Endothelial cell of umbilical vein (primary cell): ENCODE results near the gene LRSAM1. TPM values are rescaled to one million over a fixed set of nuclear protein-coding genes. Genes with fewer than 3 reads are reported as not detected.

Source experiments
- BruUV-seq: library from RNA; stranded (reverse); fragments of 400-500 nt; replicated peaks from 2 replicates; lab custom pipeline; 2021; lab: Mats Ljungman, UMichigan
- CTCF ChIA-PET: fragments of 300-600, 350-600 bp; sonication (Branson Sonifier 250); formaldehyde crosslinking; loops from one replicate; lab custom pipeline; 2021; ENCODE audit warnings: antibody characterized with exemption, inconsistent platforms; lab: Charles Lee
- POLR2A ChIA-PET: fragments of 300-600, 350-600 bp; sonication (Branson Sonifier 250); formaldehyde crosslinking; loops from one replicate; lab custom pipeline; 2021; ENCODE audit warnings: antibody characterized with exemption, inconsistent platforms; lab: Charles Lee
- DNase-seq: peaks from one replicate; pipeline ENCODE4 v3.0.0-alpha.2; 2011; ENCODE audit warnings: low read depth, low spot score
- FAIRE-seq: peaks from 2 replicates; lab custom pipeline; 2011; peaks lifted over from hg19 to GRCh38; lab: Jason Lieb, UNC
- H2AFZ ChIP-seq: 2 replicates; pipeline ENCODE4 v1.6.0; 2012; ENCODE audit warnings: low read depth, low read length, control low read depth, inconsistent platforms
- H3K27ac ChIP-seq: 2 replicates; pipeline ENCODE4 v1.5.1; 2011; ENCODE audit warnings: low read depth, mild to moderate bottlenecking, control low read depth, low read length, moderate library complexity; ENCODE audit not compliant: insufficient read depth
- H3K27me3 ChIP-seq, 2 experiments: 2 replicates each; pipeline versions ENCODE4 v1.6.0 to v1.6.1; 2011; ENCODE audit warnings: low read length in 2 of 2, mixed read lengths in 1 of 2; ENCODE audit not compliant: control insufficient read depth in 2 of 2, insufficient read depth in 2 of 2
- H3K36me3 ChIP-seq, 2 experiments: 2 replicates in 1 of 2; 3 replicates in 1 of 2; pipeline ENCODE4 v1.5.1; 2011; ENCODE audit warnings: low read length in 2 of 2, mild to moderate bottlenecking in 1 of 2, moderate library complexity in 1 of 2; ENCODE audit not compliant: control insufficient read depth in 2 of 2, insufficient read depth in 2 of 2; ENCODE audit errors: extremely low read depth in 1 of 2
- H3K4me1 ChIP-seq: 3 replicates; pipeline ENCODE4 v1.5.1; 2011; ENCODE audit warnings: mild to moderate bottlenecking, low read length; ENCODE audit not compliant: control insufficient read depth, insufficient read depth; ENCODE audit errors: extremely low read depth
- H3K4me2 ChIP-seq: 2 replicates; pipeline ENCODE4 v1.6.1; 2011; ENCODE audit warnings: low read length, control low read depth, mixed read lengths; ENCODE audit not compliant: insufficient read depth
- H3K4me3 ChIP-seq, 3 experiments: fragments of 200-600 bp in 1 of 3; sonication (generic), shearing (Covaris generic) in 1 of 3; replicated peaks in 1 of 3; 2 replicates each; pipeline ENCODE4 v1.5.1; 2011 to 2016; ENCODE audit warnings: control low read depth in 3 of 3, low read length in 3 of 3, mild to moderate bottlenecking in 2 of 3, inconsistent platforms in 1 of 3, low read depth in 1 of 3, moderate library complexity in 1 of 3; ENCODE audit not compliant: insufficient read depth in 1 of 3
- H3K79me2 ChIP-seq: 2 replicates; pipeline ENCODE4 v1.6.0; 2012; ENCODE audit warnings: low read length, inconsistent platforms; ENCODE audit not compliant: control insufficient read depth, insufficient read depth
- H3K9ac ChIP-seq: replicated peaks from 2 replicates; pipeline ENCODE3; 2011; ENCODE audit warnings: low read length, control low read depth; ENCODE audit not compliant: insufficient read depth; ENCODE audit errors: extremely low read depth
- H3K9me1 ChIP-seq: replicated peaks from 3 replicates; pipeline ENCODE4 v1.6.0; 2011; ENCODE audit warnings: mild to moderate bottlenecking, low read length; ENCODE audit not compliant: control insufficient read depth, insufficient read depth; ENCODE audit errors: extremely low read depth
- H3K9me3 ChIP-seq: replicated peaks from 2 replicates; pipeline ENCODE4 v1.5.1; 2012; ENCODE audit warnings: low read length, inconsistent platforms; ENCODE audit not compliant: control insufficient read depth, insufficient read depth
- H4K20me1 ChIP-seq: replicated peaks from 2 replicates; pipeline ENCODE3; 2011; ENCODE audit warnings: mild to moderate bottlenecking, low read length; ENCODE audit not compliant: control insufficient read depth, insufficient read depth; ENCODE audit errors: extremely low read depth
- EZH2 ChIP-seq: IDR thresholded peaks from 2 replicates; pipeline ENCODE4 v1.6.1; 2012; ENCODE audit warnings: borderline replicate concordance, low read depth, mild to moderate bottlenecking, moderate library complexity, low read length, inconsistent platforms; ENCODE audit not compliant: severe bottlenecking
- FOS ChIP-seq: IDR thresholded peaks from 2 replicates; pipeline ENCODE4 v1.6.1; 2011; ENCODE audit warnings: mild to moderate bottlenecking, low read length, moderate library complexity, borderline replicate concordance; ENCODE audit not compliant: insufficient read depth
- GATA2 ChIP-seq: IDR thresholded peaks from 2 replicates; pipeline ENCODE4 v1.7.0; 2011; ENCODE audit warnings: low read depth, mild to moderate bottlenecking, moderate library complexity, mixed read lengths, low read length; ENCODE audit not compliant: insufficient read length, insufficient read depth
- JUN ChIP-seq: IDR thresholded peaks from 2 replicates; pipeline ENCODE4 v1.6.1; 2011; ENCODE audit warnings: borderline replicate concordance, low read depth; ENCODE audit not compliant: insufficient read length, insufficient read depth
- MYC ChIP-seq: IDR thresholded peaks from one replicate; pipeline ENCODE4 v1.6.1; 2011; ENCODE audit warnings: mild to moderate bottlenecking, low read depth, low read length
- POLR2A ChIP-seq: IDR thresholded peaks from 2 replicates; pipeline ENCODE4 v1.6.1; 2012; ENCODE audit warnings: low read depth, mild to moderate bottlenecking, control low read depth, low read length
- POLR2AphosphoS5 ChIP-seq: IDR thresholded peaks from 2 replicates; pipeline ENCODE4 v1.6.1; 2012; ENCODE audit warnings: low read depth, mild to moderate bottlenecking, control low read depth, low read length, moderate library complexity; ENCODE audit not compliant: insufficient read depth
- dilution Hi-C: fragments of 300-500 bp; cut with MboI; formaldehyde crosslinking; loops from one replicate; pipeline ENCODE4 v1.15.0; 2019; ENCODE audit warnings: low sequenced_read_pairs; ENCODE audit not compliant: extremely low pct_ligation_motif_present
- intact Hi-C: fragments of 100-400 bp; cut with micrococcal nuclease; formaldehyde crosslinking; loops from one replicate; pipeline ENCODE4 v1.10.0; 2022
- polyA plus RNA-seq, 4 experiments: library from polyadenylated mRNA; depleted of rRNA in 3 of 4; stranded (reverse) in 3 of 4; unstranded in 1 of 4; fragments of >200 nt; gene quantifications; 2 replicates each; pipeline versions ENCODE4 v1.2.1 to v1.2.3, GENCODE V29; 2011 to 2012; ENCODE audit warnings: missing spikeins in 1 of 4
- total RNA-seq: library from RNA; stranded (reverse); gene quantifications from 2 replicates; pipeline ENCODE4 v1.2.3, GENCODE V29; 2021
- TF ChIP-seq, protein P1 (sequence below): IDR thresholded peaks from 2 replicates; pipeline ENCODE4 v1.6.1; 2011; ENCODE audit not compliant: insufficient read depth, insufficient read length
- TF ChIP-seq, protein P2 (sequence below), 2 donors: IDR thresholded peaks; 1 replicate in 1 of 2; 2 replicates in 1 of 2; pipeline ENCODE4 v1.5.1; 2011; ENCODE audit warnings: low read length in 2 of 2, mild to moderate bottlenecking in 2 of 2, moderate library complexity in 2 of 2, control low read depth in 1 of 2, inconsistent platforms in 1 of 2, low read depth in 1 of 2; ENCODE audit not compliant: insufficient read depth in 1 of 2; ENCODE audit errors: extremely low read depth in 1 of 2

LRSAM1 gene
- total and polyA plus RNA-seq, 2 donors (not counting 3 experiments of a cell fraction or from before 2014, with no cell fraction given), result 10.8 to 18.9 TPM

DNA sequence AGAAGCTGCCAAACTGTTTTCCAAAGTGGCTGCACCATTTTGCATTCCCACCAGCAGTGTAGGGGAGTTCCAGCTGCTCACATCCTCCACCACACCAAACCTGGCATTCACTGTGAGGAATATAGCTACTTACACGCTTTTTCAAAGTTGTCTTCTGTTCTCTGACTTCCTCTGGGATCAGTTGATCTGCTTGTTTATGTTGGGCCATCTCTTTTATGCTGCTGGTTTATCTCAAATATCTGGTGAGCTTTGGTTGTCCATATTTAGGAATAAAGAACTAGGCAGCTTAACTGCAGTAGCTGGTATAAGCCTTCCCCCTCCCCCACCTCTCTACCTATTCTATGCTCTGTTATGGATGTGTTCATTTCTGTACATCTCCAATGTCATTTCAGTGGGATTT lies 35.7 kb upstream of the LRSAM1 start:
- Histone ChIP-seq H3K9me1 (no peaks in the 10 kb centered on the region), H4K20me1 (no peaks in the 10 kb centered on the region), H2AFZ (no peak overlapping the region), H3K27me3 (no peaks in the 10 kb centered on the region), H3K4me1 (no peaks in the 10 kb centered on the region), H3K4me2 (no peak overlapping the region), H3K79me2 (no peaks in the 10 kb centered on the region), H3K36me3 (no peaks in the 10 kb centered on the region), H3K9me3 (no peaks in the 10 kb centered on the region), H3K9ac (no peak overlapping the region), H3K27ac (no peak overlapping the region), H3K4me3 (no peak overlapping the region)
- TF ChIP-seq POLR2AphosphoS5, result no peak
- TF ChIP-seq, protein P1, sequence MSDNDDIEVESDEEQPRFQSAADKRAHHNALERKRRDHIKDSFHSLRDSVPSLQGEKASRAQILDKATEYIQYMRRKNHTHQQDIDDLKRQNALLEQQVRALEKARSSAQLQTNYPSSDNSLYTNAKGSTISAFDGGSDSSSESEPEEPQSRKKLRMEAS, result no peak
- TF ChIP-seq FOS, result no peak
- TF ChIP-seq, protein P2, sequence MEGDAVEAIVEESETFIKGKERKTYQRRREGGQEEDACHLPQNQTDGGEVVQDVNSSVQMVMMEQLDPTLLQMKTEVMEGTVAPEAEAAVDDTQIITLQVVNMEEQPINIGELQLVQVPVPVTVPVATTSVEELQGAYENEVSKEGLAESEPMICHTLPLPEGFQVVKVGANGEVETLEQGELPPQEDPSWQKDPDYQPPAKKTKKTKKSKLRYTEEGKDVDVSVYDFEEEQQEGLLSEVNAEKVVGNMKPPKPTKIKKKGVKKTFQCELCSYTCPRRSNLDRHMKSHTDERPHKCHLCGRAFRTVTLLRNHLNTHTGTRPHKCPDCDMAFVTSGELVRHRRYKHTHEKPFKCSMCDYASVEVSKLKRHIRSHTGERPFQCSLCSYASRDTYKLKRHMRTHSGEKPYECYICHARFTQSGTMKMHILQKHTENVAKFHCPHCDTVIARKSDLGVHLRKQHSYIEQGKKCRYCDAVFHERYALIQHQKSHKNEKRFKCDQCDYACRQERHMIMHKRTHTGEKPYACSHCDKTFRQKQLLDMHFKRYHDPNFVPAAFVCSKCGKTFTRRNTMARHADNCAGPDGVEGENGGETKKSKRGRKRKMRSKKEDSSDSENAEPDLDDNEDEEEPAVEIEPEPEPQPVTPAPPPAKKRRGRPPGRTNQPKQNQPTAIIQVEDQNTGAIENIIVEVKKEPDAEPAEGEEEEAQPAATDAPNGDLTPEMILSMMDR (IDR thresholded peaks at IDR 0.05; ENCODE audit: extremely low read depth in 1 of 2, insufficient read depth in 1 of 2, low read depth in 1 of 2, low read length in 2 of 2), result no peak
- no peak for TF ChIP-seq POLR2A
- TF ChIP-seq EZH2, result no peak
- TF ChIP-seq JUN, result no peak
- TF ChIP-seq MYC, result no peak
- no peak for TF ChIP-seq GATA2
- intact Hi-C loops, result no loop called here
- POLR2A ChIA-PET, result no interaction called here
- no TSS peak for BruUV-seq
- FAIRE-seq (no peak), DNase-seq (no peak)
- CTCF ChIA-PET, result interaction anchor here (0.9 to 1.2 kb wide), 3 partner anchors 8 to 475 kb away, joined by 3 to 4 read pairs (median 4); partner anchors contain the start of genes SLC2A8 and ZNF79
- dilution Hi-C loops, result no loop called here
